ENCODE measurements around the gene MOAP1. TPM values are rescaled to one million over a fixed set of nuclear protein-coding genes. Genes with fewer than 3 reads are reported as not detected.
"Not testable (repeated sequence)": the region's sequence is repeated elsewhere in the genome, so short reads cannot be mapped to it uniquely, and the experiment has no call there.

Gene MOAP1
- total RNA-seq, 1 experiment from 2014 or later: 91.5 TPM

DNA sequence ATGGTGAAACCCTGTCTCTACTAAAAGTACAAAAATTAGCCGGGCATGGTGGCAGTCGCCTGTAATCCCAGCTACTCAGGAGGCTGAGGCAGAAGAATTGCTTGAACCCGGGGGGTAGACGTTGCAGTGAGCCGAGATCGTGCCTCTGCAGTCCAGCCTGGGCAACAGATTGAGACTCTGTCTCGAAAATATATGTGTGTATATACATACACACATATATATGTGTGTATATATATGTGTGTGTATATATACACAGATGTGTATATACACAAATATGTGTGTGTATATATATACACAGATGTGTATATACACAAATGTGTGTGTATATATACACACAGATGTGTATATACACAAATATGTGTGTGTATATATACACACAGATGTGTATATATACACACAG is 26.3 kb downstream of the MOAP1 start:
- in situ Hi-C loops (cut with HindIII; ENCODE audit: low pct_unique_long_range_greater_than_20kb, low sequenced_read_pairs); DNase-seq (ENCODE audit: low read depth, low spot score): not testable (repeated sequence)

DNA sequence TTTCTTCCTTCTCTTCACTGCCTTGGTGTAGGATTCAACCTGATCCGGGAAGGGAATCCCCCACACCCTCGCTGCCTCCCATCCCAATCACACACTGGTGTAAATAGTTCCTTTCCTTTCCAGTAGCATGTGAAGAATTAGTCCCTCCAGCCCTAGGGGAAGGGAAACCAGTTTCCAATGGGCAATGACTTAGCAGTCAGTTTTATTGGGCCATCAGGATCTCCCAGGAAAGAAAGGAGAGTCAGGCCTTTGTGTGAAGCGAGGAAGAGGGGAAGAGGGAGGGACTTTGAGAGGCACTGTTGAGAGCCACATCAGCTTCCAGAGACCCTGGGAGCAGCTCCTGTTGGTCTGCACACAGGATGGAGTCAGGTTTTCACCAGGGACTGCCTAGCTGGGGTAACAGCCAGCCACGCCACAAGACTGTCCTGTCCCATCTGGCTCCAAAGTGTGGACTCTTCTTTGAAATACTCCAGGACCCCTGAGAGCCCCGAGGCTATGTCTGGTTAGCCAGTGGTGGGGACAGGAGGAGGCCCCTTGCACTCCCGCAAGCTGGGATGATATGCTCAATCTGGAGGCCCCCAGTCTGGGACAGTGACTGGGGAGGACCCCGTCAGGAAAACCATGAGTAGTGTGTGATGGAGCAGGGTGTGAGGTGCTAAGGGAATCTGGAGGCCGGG is 27.9 kb downstream of the MOAP1 start:
- DNase-seq (ENCODE audit: low read depth, low spot score): peak; percentile 23
- in situ Hi-C loops (cut with HindIII; ENCODE audit: low pct_unique_long_range_greater_than_20kb, low sequenced_read_pairs): no loop called here

DNA sequence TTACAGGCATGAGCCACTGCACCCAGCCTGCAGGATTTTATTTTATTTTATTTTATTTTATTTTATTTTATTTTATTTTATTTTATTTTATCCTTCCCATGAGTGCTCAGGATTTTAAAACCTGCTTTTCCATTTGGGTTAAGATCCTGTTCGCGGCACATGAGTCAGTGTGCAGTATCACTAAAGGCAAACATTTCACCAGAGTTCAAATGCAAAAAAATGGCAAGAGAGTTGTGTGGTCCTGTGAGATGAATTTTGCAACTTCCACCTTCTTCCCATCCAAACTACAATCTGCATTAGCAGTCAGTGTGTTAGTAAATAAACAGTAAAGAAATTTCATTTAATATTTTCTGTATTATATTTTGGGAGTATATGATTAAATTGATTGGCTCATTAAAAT is 29.0 kb downstream of the MOAP1 start:
- in situ Hi-C loops (cut with HindIII; ENCODE audit: low pct_unique_long_range_greater_than_20kb, low sequenced_read_pairs): no loop called here
- DNase-seq (ENCODE audit: low read depth, low spot score): no peak

DNA sequence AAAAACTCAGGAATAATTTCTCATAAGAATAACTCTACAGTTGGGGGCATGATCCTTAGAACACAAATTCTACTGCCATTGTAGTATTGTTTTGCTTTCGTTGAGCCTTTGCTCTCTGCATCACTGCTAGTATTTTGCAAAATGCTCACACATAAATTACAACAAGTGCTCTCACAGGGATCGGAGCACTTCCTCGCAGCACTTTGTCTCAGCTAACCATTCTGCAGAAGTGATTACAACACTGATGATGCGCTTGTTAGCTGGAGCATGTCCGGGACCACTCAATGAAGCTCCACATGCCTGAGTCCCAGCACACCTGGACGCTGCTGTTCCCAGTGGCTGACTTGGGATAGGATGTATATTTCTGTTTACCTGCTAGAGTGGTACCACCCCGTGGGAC is 31.6 kb downstream of the MOAP1 start:
- no peak for DNase-seq (ENCODE audit: low read depth, low spot score)
- in situ Hi-C loops (cut with HindIII; ENCODE audit: low pct_unique_long_range_greater_than_20kb, low sequenced_read_pairs): no loop called here

DNA sequence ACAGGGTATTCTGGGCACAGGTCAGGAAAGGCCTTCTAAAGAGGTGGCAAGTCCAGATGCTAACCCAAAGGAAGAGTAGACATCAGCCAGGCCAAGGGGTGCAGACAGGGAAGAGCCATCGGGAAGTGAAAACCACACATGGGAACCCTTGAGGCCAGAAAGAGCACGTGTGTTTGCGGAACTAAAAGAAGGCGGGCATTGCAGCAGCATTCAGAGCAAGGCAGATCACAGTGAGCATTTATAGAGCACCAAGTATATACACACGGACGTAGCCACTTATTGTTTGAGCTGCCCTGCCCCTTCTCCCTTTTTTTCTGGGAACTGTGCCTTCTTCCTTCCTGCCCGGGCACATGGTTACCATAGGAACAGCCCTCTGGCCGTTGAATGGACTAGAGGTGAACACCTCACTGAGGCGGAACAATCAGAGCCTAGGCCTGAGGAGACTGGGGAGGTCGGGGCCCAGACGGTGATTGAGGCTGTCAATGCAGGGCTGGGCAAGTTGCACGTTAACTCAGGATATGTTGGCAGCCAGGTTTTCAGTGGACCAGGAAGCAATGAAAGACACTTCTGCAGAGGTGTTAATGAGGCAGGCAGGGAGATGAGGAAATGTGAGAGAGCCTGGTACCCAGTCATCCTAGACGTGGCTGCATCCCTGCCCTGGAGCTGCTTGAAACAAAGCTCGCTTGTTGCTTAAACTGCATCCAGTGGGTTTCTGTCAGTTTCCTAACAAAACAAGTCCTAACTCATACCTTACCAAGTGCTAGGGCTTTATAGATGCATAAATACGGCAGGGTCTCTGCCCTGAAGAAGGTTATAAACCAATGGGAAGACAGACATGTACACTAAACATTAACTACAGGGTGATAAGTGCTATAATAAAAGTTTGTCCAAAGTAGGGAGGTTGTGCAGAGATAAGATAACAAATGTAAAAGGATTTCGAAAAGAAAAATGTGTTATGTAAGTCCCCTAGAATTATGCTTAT is 34.2 kb downstream of the MOAP1 start:
- no peak for DNase-seq (ENCODE audit: low read depth, low spot score)

DNA sequence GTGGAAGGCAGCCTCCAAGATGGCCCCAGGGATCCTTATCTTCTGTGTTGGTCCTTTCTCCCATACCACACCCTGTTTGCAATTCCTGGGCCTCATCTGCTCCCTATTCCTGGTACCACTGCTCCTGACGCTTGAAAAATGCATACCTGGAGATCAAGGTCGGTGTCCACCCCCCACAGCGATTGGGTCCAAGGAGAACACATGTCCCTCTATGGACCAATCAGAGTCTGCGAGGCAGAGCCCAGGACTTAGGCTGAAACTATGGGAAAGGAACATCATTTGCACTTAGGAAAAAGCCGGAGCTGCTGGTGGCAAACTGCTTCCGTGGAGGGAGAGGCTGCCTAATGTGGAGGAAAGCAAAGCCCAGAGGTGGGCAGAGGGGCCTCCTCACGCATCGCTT is 35.7 kb downstream of the MOAP1 start:
- in situ Hi-C loops (cut with HindIII; ENCODE audit: low pct_unique_long_range_greater_than_20kb, low sequenced_read_pairs): loop anchor here (25.0 kb wide), 1 partner anchor 187 kb away; no protein-coding TSS in a partner anchor
- DNase-seq (ENCODE audit: low read depth, low spot score): no peak

More for the DNA sequence above, 34.2 kb downstream of the MOAP1 start:
- in situ Hi-C loops (cut with HindIII; ENCODE audit: low pct_unique_long_range_greater_than_20kb, low sequenced_read_pairs): no loop called here

DNA sequence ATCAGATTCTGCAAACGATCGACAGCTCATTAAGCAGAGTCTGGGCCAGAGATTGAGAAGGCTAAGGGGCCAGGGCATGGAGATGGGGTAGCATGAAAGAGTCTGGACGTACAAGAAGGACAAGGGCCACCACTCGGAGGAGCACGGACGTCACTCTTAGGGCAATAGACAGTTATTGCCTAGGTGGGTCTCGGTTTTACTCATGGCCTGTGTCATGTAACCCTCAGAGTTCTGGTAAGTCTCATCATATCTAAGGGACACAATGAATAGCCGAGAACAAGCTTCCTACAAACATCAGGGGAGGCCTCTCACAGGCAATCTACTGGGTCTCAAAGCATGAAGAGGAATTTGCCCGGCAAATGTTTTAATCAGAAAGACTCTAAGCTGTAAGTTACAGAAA is 38.6 kb downstream of the MOAP1 start:
- in situ Hi-C loops (cut with HindIII; ENCODE audit: low pct_unique_long_range_greater_than_20kb, low sequenced_read_pairs): loop anchor here (25.0 kb wide), 1 partner anchor 184 kb away; no protein-coding TSS in a partner anchor
- DNase-seq (ENCODE audit: low read depth, low spot score): no peak

DNA sequence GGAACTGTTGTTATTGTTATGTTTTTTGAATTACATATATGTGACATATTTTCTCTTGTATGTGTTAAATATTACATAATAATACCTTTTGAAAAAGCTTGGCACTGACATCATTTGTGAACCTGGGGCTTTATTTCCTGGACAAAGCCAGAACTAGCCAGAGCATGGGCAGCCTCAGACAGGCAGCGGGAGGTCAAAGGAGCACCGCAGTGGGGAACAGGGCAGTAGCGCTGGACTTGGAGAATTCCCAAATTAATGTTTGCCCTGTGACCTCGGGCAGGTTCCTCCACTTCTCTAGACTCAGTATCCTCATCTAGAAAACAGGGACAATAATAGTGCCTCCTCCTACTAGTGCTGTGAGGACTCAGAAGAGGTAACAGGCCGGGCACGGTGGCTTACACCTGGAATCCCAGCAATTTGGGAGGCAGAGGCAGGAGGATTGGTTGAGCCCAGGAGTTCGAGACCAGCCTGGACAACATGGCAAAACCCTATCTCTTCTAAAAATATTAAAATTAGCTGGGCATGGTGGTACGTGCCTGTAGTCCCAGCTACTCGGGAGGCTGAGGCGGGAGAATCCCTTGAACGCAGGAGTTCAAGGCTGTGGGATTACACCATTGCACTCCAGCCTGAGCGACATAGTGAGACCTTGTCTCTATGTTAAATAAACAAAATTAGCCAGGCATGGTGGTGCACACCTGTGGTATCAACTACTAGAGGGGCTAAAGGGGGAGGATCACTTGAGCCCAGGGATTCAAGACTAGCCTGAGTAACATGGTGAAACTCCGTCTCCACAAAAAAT is 41.6 kb downstream of the MOAP1 start:
- in situ Hi-C loops (cut with HindIII; ENCODE audit: low pct_unique_long_range_greater_than_20kb, low sequenced_read_pairs): loop anchor here (25.0 kb wide), 1 partner anchor 181 kb away; no protein-coding TSS in a partner anchor
- no peak for DNase-seq (ENCODE audit: low read depth, low spot score)

DNA sequence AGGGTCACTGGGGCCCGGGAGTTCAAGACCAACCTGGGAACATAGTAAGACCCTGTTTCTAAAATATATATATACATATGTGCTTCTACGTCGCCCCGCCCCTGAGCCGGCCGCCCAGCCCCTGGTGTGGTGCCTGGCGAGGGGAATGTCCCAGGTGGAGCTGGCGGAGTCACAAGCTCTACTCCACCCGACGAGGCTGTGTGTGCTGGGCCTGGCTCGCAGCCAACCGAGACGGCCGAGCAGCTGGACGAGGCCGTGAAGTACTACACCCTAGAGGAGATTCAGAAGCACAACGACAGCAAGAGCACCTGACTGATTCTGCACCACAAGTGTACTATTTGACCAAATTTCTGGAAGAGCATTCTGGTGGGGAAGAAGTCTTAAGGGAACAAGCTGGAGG is 46.8 kb downstream of the MOAP1 start:
- in situ Hi-C loops (cut with HindIII; ENCODE audit: low pct_unique_long_range_greater_than_20kb, low sequenced_read_pairs): loop anchor here (25.0 kb wide), 1 partner anchor 176 kb away; no protein-coding TSS in a partner anchor
- no peak for DNase-seq (ENCODE audit: low read depth, low spot score)

DNA sequence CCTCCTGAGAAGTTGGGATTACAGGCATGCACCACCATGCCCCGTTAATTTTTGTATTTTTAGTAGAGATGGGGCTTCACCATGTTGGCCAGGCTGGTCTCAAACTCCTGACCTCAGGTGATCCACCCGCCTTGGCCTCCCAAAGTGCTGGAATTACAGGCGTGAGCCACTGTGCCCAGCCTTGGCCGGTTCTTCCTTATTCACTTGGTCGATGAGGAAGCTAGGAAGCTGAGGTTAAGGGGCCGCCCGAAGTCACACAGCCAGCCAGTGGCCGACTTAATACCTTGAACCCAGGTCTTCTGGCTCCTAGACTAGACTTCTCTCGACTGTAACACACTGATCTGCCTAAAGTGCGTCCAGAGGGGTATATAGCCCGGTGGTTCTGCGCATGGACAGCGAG is 48.2 kb downstream of the MOAP1 start:
- in situ Hi-C loops (cut with HindIII; ENCODE audit: low pct_unique_long_range_greater_than_20kb, low sequenced_read_pairs): loop anchor here (25.0 kb wide), 1 partner anchor 174 kb away; no protein-coding TSS in a partner anchor
- not testable (repeated sequence) for DNase-seq (ENCODE audit: low read depth, low spot score)

DNA sequence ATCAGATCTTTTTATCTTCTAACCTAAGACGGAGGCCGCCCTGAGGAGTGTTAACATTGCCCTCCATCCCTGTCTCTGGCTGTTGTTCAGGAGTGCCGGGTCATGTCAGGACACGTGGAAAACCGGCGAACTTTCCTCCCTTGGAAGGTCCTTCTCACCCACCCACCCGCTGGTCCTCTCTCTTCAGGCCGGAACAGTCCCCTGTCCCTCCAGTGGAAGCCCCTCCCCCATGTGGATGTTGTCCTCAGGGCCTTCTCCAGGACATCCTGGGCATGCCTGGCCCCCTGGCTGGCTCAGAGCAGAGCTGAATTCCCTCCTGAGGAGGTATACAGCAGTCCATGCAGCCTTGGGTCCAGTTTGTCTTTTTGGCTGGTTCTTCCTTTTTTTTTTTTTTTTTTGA is 48.7 kb downstream of the MOAP1 start:
- in situ Hi-C loops (cut with HindIII; ENCODE audit: low pct_unique_long_range_greater_than_20kb, low sequenced_read_pairs): loop anchor here (25.0 kb wide), 1 partner anchor 174 kb away; no protein-coding TSS in a partner anchor

DNA sequence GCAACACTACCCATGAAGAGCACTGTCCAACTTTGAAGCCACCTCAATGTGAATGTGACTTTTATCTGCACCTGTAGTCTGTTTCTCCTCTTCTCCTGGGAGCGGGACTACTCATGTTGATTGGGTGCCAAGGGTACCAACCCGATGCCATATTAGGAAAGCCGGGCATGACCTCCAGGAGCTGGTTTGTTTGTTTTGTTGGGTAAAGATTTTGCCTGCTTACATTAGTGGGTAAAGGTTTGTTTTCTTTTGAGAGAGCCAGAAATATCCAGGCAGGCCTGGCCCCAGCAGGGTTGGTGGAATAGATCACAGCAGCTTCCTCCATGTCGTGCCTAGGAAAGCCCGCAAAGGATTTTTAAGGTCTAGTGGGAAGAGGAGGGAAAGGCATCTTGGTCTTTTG is 49.3 kb downstream of the MOAP1 start:
- in situ Hi-C loops (cut with HindIII; ENCODE audit: low pct_unique_long_range_greater_than_20kb, low sequenced_read_pairs): loop anchor here (25.0 kb wide), 1 partner anchor 173 kb away; no protein-coding TSS in a partner anchor
- DNase-seq (ENCODE audit: low read depth, low spot score): no peak

More for the DNA sequence above, 48.7 kb downstream of the MOAP1 start:
- DNase-seq (ENCODE audit: low read depth, low spot score): no peak

DNA sequence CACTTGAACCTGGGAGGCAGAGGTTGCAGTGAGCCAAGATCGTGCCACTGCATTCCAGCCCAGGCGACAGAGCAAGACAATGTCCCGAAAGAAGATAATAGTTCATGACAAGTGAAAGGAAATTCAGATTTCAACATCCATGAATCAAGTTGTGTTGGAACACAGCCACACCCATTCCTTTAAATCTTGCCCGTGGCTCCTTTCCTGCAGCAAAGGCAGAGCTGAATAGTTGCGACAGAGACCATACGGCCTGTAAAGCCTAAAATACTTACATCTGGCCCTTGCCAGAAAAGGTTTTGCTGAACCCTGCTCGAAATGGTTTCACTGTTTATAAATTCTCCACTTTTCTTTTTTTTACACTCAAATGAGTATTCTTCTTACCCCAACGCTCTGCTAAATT is 51.2 kb downstream of the MOAP1 start:
- in situ Hi-C loops (cut with HindIII; ENCODE audit: low pct_unique_long_range_greater_than_20kb, low sequenced_read_pairs): loop anchor here (25.0 kb wide), 1 partner anchor 171 kb away; no protein-coding TSS in a partner anchor

DNA sequence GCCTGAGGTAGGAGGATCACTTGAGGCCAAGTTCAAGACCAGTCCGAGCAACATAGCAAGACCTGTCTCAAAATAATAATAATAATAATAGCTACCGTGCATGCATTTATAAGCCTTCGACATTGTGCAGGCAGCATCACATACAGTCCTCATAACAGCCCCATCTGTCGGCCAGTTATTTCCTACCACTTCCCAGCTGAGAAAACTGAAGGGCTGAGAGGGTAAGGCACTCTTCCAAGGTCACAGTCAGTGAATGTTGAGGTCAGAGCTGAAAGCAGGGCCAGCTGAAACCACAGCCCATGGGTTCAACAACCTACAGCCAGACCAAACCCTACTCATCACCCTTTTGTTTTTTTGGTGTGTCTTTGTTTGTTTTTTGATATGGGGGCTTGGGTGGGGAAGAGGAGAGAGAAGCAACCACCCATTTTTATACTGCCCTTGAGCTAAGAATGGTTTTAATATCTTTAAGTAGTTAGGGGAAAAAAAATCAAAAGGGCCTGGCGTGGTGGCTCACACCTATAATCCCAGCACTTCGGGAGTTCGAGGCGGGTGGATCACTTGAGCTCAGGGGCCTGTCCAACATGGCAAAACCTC is 52.1 kb downstream of the MOAP1 start:
- in situ Hi-C loops (cut with HindIII; ENCODE audit: low pct_unique_long_range_greater_than_20kb, low sequenced_read_pairs): loop anchor here (25.0 kb wide), 1 partner anchor 170 kb away; no protein-coding TSS in a partner anchor
- peak; percentile 86 for DNase-seq (ENCODE audit: low read depth, low spot score)

More for the DNA sequence above, 51.2 kb downstream of the MOAP1 start:
- DNase-seq (ENCODE audit: low read depth, low spot score): no peak
